Measurements from ENCODE around the gene TTC6. TPM values are rescaled to one million over a fixed set of nuclear protein-coding genes. Genes with fewer than 3 reads are reported as not detected.

Gene TTC6
- total and polyA plus RNA-seq, 10 of the 15 experiments (the other 5 are each of a cell fraction or from before 2014, with no cell fraction given): not detected

DNA sequence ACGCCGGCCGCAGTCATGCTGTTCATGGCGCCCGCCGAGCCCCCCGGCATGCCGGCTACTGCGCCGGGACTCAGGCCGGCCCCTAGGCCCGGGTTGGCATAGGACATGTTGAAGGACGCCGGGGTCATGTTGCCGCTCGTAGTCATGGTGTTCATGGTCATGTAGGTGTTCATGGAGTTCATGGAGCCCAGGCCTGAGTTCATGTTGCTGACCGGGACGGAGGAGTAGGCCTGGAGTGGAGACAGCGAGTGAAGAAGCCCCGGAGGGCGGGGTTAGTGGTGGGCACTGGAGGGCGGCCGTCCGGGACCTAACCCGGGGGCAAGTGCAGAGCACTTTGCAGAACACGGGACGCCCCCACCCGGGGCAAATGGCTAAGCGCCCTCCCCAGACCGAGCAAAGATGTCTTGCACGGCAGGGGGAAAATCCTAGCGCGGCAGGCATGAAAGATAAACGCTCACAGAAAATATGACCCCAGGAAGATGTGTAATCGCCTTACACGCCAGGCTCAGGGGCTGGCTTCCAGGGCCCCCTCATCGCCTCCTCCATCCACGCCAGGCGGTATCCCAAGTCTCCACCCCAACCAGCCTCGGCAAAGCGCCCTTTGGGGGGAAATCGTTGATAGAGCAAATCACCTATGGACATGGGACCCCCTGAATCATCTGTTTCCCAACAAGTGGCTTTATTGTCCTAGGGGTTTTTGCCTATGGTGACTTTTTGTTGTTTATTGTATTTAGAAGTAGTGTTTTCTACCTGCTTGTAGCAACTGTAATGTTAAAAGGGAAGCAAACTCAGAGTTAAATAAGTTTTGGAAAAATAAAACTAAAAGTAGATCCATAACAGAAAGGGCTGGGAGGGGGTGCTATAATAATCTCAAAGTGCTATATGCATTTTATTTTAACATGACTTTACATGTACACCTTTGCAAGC, 2.7 kb upstream of the TTC6 start:
- SMC1A ChIA-PET (ENCODE audit: uncharacterized antibody, unreplicated experiment): no interaction called here
- BruUV-seq (replicated peaks): no TSS peak
- no peaks in the 10 kb centered on the region; the same call in 2 of the 3 replicates for H3K9me3 ChIP-seq (replicated peaks; ENCODE audit: control insufficient read depth, insufficient read depth, low read length)
- H3K4me1 ChIP-seq (ENCODE audit: control insufficient read depth, insufficient read depth, low read length): no peaks in the 10 kb centered on the region
- no peaks in the 10 kb centered on the region for H3K79me2 ChIP-seq (ENCODE audit: control insufficient read depth, insufficient read depth, low read length)
- CTCF ChIA-PET: no interaction called here
- 66% methylated on average over 33 of the region's 42 CpGs for WGBS (ENCODE audit: insufficient coverage, insufficient replicate concordance, low lambda C conversion rate, missing lambda C conversion rate)
- intact Hi-C loops (cut with micrococcal nuclease; ENCODE audit: unreplicated experiment) (no loop called here), in situ Hi-C loops (cut with MboI) (no loop called here)
- H3K4me3 ChIP-seq: no peak overlapping the region
- no peak overlapping the region for H3K27ac ChIP-seq (ENCODE audit: control insufficient read depth, insufficient read depth)
- H2AFZ ChIP-seq (ENCODE audit: control insufficient read depth, low read depth, low read length): no peak overlapping the region
- FAIRE-seq: no peak
- no peak overlapping the region for H3K9ac ChIP-seq (ENCODE audit: control insufficient read depth, insufficient read depth, low read length)
- POLR2A ChIA-PET: no interaction called here
- no peak for ATAC-seq
- no peaks in the 10 kb centered on the region for H4K20me1 ChIP-seq (ENCODE audit: control insufficient read depth, insufficient read depth)
- no peak for TF ChIP-seq FOXK2 (IDR thresholded peaks at IDR 0.05)
- H3K4me2 ChIP-seq (ENCODE audit: control insufficient read depth, insufficient read depth): no peak overlapping the region
- RAD21 ChIA-PET (ENCODE audit: unreplicated experiment): no interaction called here
- no peak for DNase-seq (ENCODE audit: low read depth, low spot score)
- no peaks in the 10 kb centered on the region for H3K36me3 ChIP-seq (ENCODE audit: control insufficient read depth in 2 of 2, insufficient read depth in 2 of 2, low read length in 1 of 2)
- no peaks in the 10 kb centered on the region; a peak in 1 of 4 replicates for H3K27me3 ChIP-seq (replicated peaks in 1 of 2; ENCODE audit: control insufficient read depth in 2 of 2, insufficient read depth in 2 of 2, low read length in 1 of 2)

DNA sequence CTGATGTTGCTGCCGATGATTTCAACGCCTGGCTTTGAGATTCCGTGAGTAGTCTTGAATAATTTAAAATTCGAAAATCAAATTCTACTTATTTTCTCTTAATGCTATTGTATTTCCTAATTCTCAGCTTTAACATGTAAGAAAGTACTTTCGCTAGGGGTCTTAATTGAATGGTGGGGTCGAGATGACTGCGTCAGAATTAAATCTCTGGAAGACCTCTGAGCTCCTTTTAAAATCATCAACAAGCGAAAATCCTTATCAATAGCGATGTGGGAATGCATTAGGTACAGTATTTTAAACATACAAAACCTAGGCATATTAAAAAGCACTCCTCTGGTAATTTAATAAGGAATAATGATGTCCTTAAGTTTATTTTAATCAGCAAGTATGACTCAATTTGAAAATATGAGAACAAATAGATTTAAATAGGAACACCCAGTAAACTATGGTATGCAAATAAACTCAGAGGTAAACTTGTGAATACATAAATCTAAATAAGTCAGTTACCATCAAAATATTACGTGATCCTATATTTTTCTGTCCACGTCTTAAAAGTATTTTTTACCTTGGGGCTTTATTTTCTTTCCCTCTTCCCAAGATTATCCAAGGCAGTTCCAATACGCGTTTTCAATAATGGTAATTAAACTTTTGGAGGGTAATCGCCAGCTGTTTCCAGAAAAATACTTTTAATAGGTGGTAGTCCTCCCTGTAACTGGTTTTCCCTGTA, 1.8 kb upstream of the TTC6 start:
- Histone ChIP-seq H3K4me3 (no peak overlapping the region), H4K20me1 (ENCODE audit: control insufficient read depth, insufficient read depth) (no peaks in the 10 kb centered on the region), H3K27ac (ENCODE audit: control insufficient read depth, insufficient read depth) (no peak overlapping the region), H2AFZ (ENCODE audit: control insufficient read depth, low read depth, low read length) (no peak overlapping the region), H3K4me2 (ENCODE audit: control insufficient read depth, insufficient read depth) (no peak overlapping the region), H3K27me3 (replicated peaks in 1 of 2; ENCODE audit: control insufficient read depth in 2 of 2, insufficient read depth in 2 of 2, low read length in 1 of 2) (no peaks in the 10 kb centered on the region; a peak in 1 of 4 replicates), H3K9me3 (replicated peaks; ENCODE audit: control insufficient read depth, insufficient read depth, low read length) (no peaks in the 10 kb centered on the region; the same call in 2 of the 3 replicates), H3K79me2 (ENCODE audit: control insufficient read depth, insufficient read depth, low read length) (no peaks in the 10 kb centered on the region), H3K4me1 (ENCODE audit: control insufficient read depth, insufficient read depth, low read length) (no peaks in the 10 kb centered on the region), H3K36me3 (ENCODE audit: control insufficient read depth in 2 of 2, insufficient read depth in 2 of 2, low read length in 1 of 2) (no peaks in the 10 kb centered on the region), H3K9ac (ENCODE audit: control insufficient read depth, insufficient read depth, low read length) (no peak overlapping the region)
- DNase-seq (ENCODE audit: low read depth, low spot score) (no peak), ATAC-seq (no peak), FAIRE-seq (no peak)
- intact Hi-C loops (cut with micrococcal nuclease; ENCODE audit: unreplicated experiment) (no loop called here), in situ Hi-C loops (cut with MboI) (no loop called here)
- RAD21 ChIA-PET (ENCODE audit: unreplicated experiment): no interaction called here
- CTCF ChIA-PET: no interaction called here
- POLR2A ChIA-PET: no interaction called here
- 4% methylated on average over 14 of the region's 14 CpGs for WGBS (ENCODE audit: insufficient coverage, insufficient replicate concordance, low lambda C conversion rate, missing lambda C conversion rate)
- SMC1A ChIA-PET (ENCODE audit: uncharacterized antibody, unreplicated experiment): no interaction called here
- no TSS peak for BruUV-seq (replicated peaks)
- TF ChIP-seq NFXL1 (IDR thresholded peaks at IDR 0.05; ENCODE audit: borderline replicate concordance) (no peak), HDAC2 (IDR thresholded peaks at IDR 0.05) (no peak), MEF2B (IDR thresholded peaks at IDR 0.05; ENCODE audit: partially characterized antibody, poor library complexity, severe bottlenecking) (no peak), YY1 (IDR thresholded peaks at IDR 0.05; ENCODE audit: low read depth, low read length) (no peak), SUPT20H (IDR thresholded peaks at IDR 0.05; ENCODE audit: borderline replicate concordance, control insufficient read depth, low read depth, low read length) (no peak), IKZF1 (conservative IDR thresholded peaks at IDR 0.05) (no peak), IKZF2 (IDR thresholded peaks at IDR 0.05) (no peak)
- TF ChIP-seq, protein P1, sequence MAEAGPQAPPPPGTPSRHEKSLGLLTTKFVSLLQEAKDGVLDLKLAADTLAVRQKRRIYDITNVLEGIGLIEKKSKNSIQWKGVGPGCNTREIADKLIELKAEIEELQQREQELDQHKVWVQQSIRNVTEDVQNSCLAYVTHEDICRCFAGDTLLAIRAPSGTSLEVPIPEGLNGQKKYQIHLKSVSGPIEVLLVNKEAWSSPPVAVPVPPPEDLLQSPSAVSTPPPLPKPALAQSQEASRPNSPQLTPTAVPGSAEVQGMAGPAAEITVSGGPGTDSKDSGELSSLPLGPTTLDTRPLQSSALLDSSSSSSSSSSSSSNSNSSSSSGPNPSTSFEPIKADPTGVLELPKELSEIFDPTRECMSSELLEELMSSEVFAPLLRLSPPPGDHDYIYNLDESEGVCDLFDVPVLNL (IDR thresholded peaks at IDR 0.05; ENCODE audit: low read depth, low read length): no peak
- TF ChIP-seq, protein P2, sequence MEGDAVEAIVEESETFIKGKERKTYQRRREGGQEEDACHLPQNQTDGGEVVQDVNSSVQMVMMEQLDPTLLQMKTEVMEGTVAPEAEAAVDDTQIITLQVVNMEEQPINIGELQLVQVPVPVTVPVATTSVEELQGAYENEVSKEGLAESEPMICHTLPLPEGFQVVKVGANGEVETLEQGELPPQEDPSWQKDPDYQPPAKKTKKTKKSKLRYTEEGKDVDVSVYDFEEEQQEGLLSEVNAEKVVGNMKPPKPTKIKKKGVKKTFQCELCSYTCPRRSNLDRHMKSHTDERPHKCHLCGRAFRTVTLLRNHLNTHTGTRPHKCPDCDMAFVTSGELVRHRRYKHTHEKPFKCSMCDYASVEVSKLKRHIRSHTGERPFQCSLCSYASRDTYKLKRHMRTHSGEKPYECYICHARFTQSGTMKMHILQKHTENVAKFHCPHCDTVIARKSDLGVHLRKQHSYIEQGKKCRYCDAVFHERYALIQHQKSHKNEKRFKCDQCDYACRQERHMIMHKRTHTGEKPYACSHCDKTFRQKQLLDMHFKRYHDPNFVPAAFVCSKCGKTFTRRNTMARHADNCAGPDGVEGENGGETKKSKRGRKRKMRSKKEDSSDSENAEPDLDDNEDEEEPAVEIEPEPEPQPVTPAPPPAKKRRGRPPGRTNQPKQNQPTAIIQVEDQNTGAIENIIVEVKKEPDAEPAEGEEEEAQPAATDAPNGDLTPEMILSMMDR (IDR thresholded peaks at IDR 0.05 in 2 of 3, conservative IDR thresholded peaks at IDR 0.05 in 1 of 3; ENCODE audit: control insufficient read depth in 2 of 3, extremely low read depth in 1 of 3, insufficient read depth in 1 of 3, low read depth in 3 of 3, low read length in 3 of 3): no peak

All from GM12878 (cell line).